H9 (cell line): ENCODE results near the gene TMEM183A. TPM values are rescaled to one million over a fixed set of nuclear protein-coding genes. Genes with fewer than 3 reads are reported as not detected.

Source experiments
- DNase-seq: peaks from one replicate; pipeline ENCODE4 v3.0.0-alpha.2; 2017
- H2AFZ ChIP-seq: one replicate; pipeline ENCODE4 v1.6.1; 2013; ENCODE audit warnings: mild to moderate bottlenecking, low read length, control low read depth, moderate library complexity
- H2AK5ac ChIP-seq: 2 replicates; pipeline ENCODE4 v1.6.1; 2013; ENCODE audit warnings: low read length, control low read depth, mixed read lengths; ENCODE audit not compliant: insufficient read length
- H2BK120ac ChIP-seq: one replicate; pipeline ENCODE4 v1.6.1; 2013; ENCODE audit warnings: low read depth, mild to moderate bottlenecking, low read length, control low read depth, inconsistent platforms; ENCODE audit not compliant: poor library complexity, severe bottlenecking
- H2BK12ac ChIP-seq: 2 replicates; pipeline ENCODE4 v1.6.1; 2013; ENCODE audit warnings: low read length, control low read depth, mixed read lengths, low read depth; ENCODE audit not compliant: insufficient read length
- H2BK15ac ChIP-seq: 2 replicates; pipeline ENCODE4 v1.6.1; 2013; ENCODE audit warnings: low read depth, low read length, control low read depth
- H2BK20ac ChIP-seq: one replicate; pipeline ENCODE4 v1.6.1; 2013; ENCODE audit warnings: low read depth, mild to moderate bottlenecking, low read length, control low read depth, inconsistent platforms; ENCODE audit not compliant: poor library complexity, severe bottlenecking
- H2BK5ac ChIP-seq: 2 replicates; pipeline ENCODE4 v1.6.1; 2013; ENCODE audit warnings: low read length, control low read depth, mixed read lengths; ENCODE audit not compliant: insufficient read length
- H3K14ac ChIP-seq: 2 replicates; pipeline ENCODE4 v1.6.1; 2013; ENCODE audit warnings: low read length, control low read depth; ENCODE audit not compliant: insufficient read depth
- H3K18ac ChIP-seq: 2 replicates; pipeline ENCODE4 v1.6.1; 2013; ENCODE audit warnings: low read depth, mild to moderate bottlenecking, mixed read lengths, low read length, control low read depth; ENCODE audit not compliant: insufficient read length
- H3K23ac ChIP-seq: 2 replicates; pipeline ENCODE4 v1.6.1; 2013; ENCODE audit warnings: low read length, control low read depth, mixed read lengths, low read depth; ENCODE audit not compliant: insufficient read length
- H3K23me2 ChIP-seq: 2 replicates; pipeline ENCODE4 v1.6.1; 2013; ENCODE audit warnings: low read depth, mild to moderate bottlenecking, mixed read lengths, low read length, control low read depth; ENCODE audit not compliant: insufficient read length, poor library complexity, severe bottlenecking
- H3K27ac ChIP-seq: 2 replicates; pipeline ENCODE4 v1.5.1; 2013; ENCODE audit warnings: low read length, control low read depth, mixed read lengths, low read depth; ENCODE audit not compliant: insufficient read length
- H3K27me3 ChIP-seq: 2 replicates; pipeline ENCODE4 v1.6.1; 2013; ENCODE audit warnings: low read length, control low read depth, inconsistent platforms; ENCODE audit not compliant: insufficient read depth
- H3K4ac ChIP-seq: 2 replicates; pipeline ENCODE4 v1.6.1; 2013; ENCODE audit warnings: low read depth, mild to moderate bottlenecking, control low read depth, inconsistent platforms, low read length, moderate library complexity
- H3K4me1 ChIP-seq: 2 replicates; pipeline ENCODE4 v1.6.1; 2013; ENCODE audit warnings: low read length, control low read depth, inconsistent platforms; ENCODE audit not compliant: insufficient read depth
- H3K4me2 ChIP-seq: 2 replicates; pipeline ENCODE4 v1.6.1; 2013; ENCODE audit warnings: low read length, control low read depth, mixed read lengths; ENCODE audit not compliant: insufficient read length, insufficient read depth
- H3K56ac ChIP-seq: 2 replicates; pipeline ENCODE4 v1.6.1; 2013; ENCODE audit warnings: low read depth, mild to moderate bottlenecking, mixed read lengths, low read length, control low read depth; ENCODE audit not compliant: insufficient read length
- H3K79me1 ChIP-seq: 2 replicates; pipeline ENCODE4 v1.6.1; 2013; ENCODE audit warnings: low read depth, mild to moderate bottlenecking, moderate library complexity, low read length, control low read depth, inconsistent platforms; ENCODE audit not compliant: insufficient read depth, poor library complexity, severe bottlenecking
- H3K79me2 ChIP-seq: 2 replicates; pipeline ENCODE4 v1.6.1; 2013; ENCODE audit warnings: low read length, control low read depth, inconsistent platforms; ENCODE audit not compliant: insufficient read depth
- H3K9ac ChIP-seq: 2 replicates; pipeline ENCODE4 v1.6.1; 2013; ENCODE audit warnings: low read length, control low read depth, mixed read lengths; ENCODE audit not compliant: insufficient read length; ENCODE audit errors: extremely low read depth
- H3K9me3 ChIP-seq: one replicate; pipeline ENCODE4 v1.6.1; 2013; ENCODE audit warnings: low read depth, low read length, inconsistent platforms; ENCODE audit not compliant: control insufficient read depth
- H3T11ph ChIP-seq: one replicate; pipeline ENCODE4 v1.6.1; 2013; ENCODE audit warnings: mild to moderate bottlenecking, low read length, control low read depth, inconsistent platforms
- H4K20me1 ChIP-seq: one replicate; pipeline ENCODE4 v1.6.1; 2013; ENCODE audit not compliant: control insufficient read depth, insufficient read length, insufficient read depth
- H4K5ac ChIP-seq: 2 replicates; pipeline ENCODE4 v1.6.1; 2013; ENCODE audit warnings: low read depth, mild to moderate bottlenecking, mixed read lengths, low read length, control low read depth; ENCODE audit not compliant: insufficient read length
- H4K8ac ChIP-seq: replicated peaks from 2 replicates; pipeline ENCODE4 v1.6.1; 2013; ENCODE audit warnings: low read length, control low read depth, mixed read lengths, low read depth; ENCODE audit not compliant: insufficient read length
- H4K91ac ChIP-seq: 2 replicates; pipeline ENCODE4 v1.6.1; 2013; ENCODE audit warnings: low read depth, mild to moderate bottlenecking, moderate library complexity, mixed read lengths, low read length, control low read depth; ENCODE audit not compliant: insufficient read length
- H3K27ac Mint-ChIP-seq, 3 experiments: 2 replicates in 2 of 3; 3 replicates in 1 of 3; pipeline ENCODE4 v1.8.0; 2020 to 2021; ENCODE audit warnings: mixed read lengths in 3 of 3, mild to moderate bottlenecking in 1 of 3, moderate library complexity in 1 of 3
- H3K27me3 Mint-ChIP-seq: 2 replicates; pipeline ENCODE4 v1.8.0; 2021; ENCODE audit warnings: low read depth, mild to moderate bottlenecking, moderate library complexity, mixed read lengths
- H3K36me3 Mint-ChIP-seq, 3 experiments: 2 replicates in 2 of 3; 3 replicates in 1 of 3; pipeline ENCODE4 v1.8.0; 2020 to 2021; ENCODE audit warnings: low read depth in 3 of 3, mixed read lengths in 3 of 3; ENCODE audit not compliant: insufficient read depth in 1 of 3
- H3K4me1 Mint-ChIP-seq, 2 experiments: 2 replicates each; pipeline ENCODE4 v1.8.0; 2020; ENCODE audit warnings: mixed read lengths in 2 of 2
- H3K4me3 Mint-ChIP-seq, 2 experiments: 2 replicates in 1 of 2; 3 replicates in 1 of 2; pipeline ENCODE4 v1.8.0; 2020 to 2021; ENCODE audit warnings: mild to moderate bottlenecking in 2 of 2, mixed read lengths in 2 of 2, moderate library complexity in 1 of 2
- H3K9me3 Mint-ChIP-seq, 2 experiments: 2 replicates in 1 of 2; 3 replicates in 1 of 2; pipeline ENCODE4 v1.8.0; 2020; ENCODE audit warnings: mild to moderate bottlenecking in 2 of 2, mixed read lengths in 2 of 2, moderate library complexity in 1 of 2
- CTCF ChIP-seq: fragments of 200-600 bp; sonication (generic); conservative IDR thresholded peaks from 3 replicates; pipeline ENCODE4 v1.8.0; 2021; ENCODE audit warnings: antibody characterized with exemption, mild to moderate bottlenecking
- WGBS: extraction: QIAGEN DNeasy Blood & Tissue Kit; methylation state at CpG from one replicate; pipeline ENCODE4 v1.1.7; 2013; ENCODE audit warnings: missing lambda C conversion rate, low lambda C conversion rate, mixed read lengths; ENCODE audit not compliant: insufficient read length; ENCODE audit errors: extremely low coverage; 5-methylcytosine and 5-hydroxymethylcytosine counted together
- total RNA-seq: library from RNA; stranded (reverse); gene quantifications from 2 replicates; pipeline ENCODE4 v1.2.1, GENCODE V29; 2021

Gene TMEM183A
- total RNA-seq, 1 experiment from 2014 or later, result 93.4 TPM

GRCh38 chr1:203056516-203056915 lies 49.3 kb downstream of the TMEM183A start:
- Histone ChIP-seq H3K27ac (no peak overlapping the region), H3K18ac (no peak overlapping the region), H3K79me1 (no peaks in the 10 kb centered on the region), H4K91ac (no peak overlapping the region), H3K14ac (no peak overlapping the region), H3K9ac (no peak overlapping the region), H4K20me1 (no peaks in the 10 kb centered on the region), H3K27me3 (no peaks in the 10 kb centered on the region), H4K8ac (no peak overlapping the region), H3K9me3 (no peaks in the 10 kb centered on the region), H3T11ph (no peak overlapping the region), H2AK5ac (no peak overlapping the region), H3K23ac (no peak overlapping the region), H2BK5ac (no peak overlapping the region), H2BK15ac (no peak overlapping the region), H3K56ac (no peak overlapping the region), H2AFZ (no peak overlapping the region), H2BK12ac (no peak overlapping the region), H3K4ac (no peak overlapping the region), H2BK20ac (no peak overlapping the region), H3K79me2 (no peaks in the 10 kb centered on the region), H3K4me2 (no peak overlapping the region), H2BK120ac (no peak overlapping the region), H4K5ac (no peak overlapping the region), H3K4me1 (peaks cover 4% of the 10 kb centered on the region; the same call in 1 of the 2 replicates), H3K23me2 (no peaks in the 10 kb centered on the region)
- no peak for DNase-seq
- no CpG with 5 or more reads among the region's 6 CpGs for WGBS
- TF ChIP-seq CTCF, result peak; percentile 57; the same call in 2 of the 3 replicates
- H3K4me3 Mint-ChIP-seq, result no peak overlapping the region
- H3K36me3 Mint-ChIP-seq, result peaks cover 12 to 47% (median 23%) of the 10 kb centered on the region in 3 experiments; a peak in 6 of 7 replicates
- H3K4me1 Mint-ChIP-seq, result peaks cover 36 to 47% of the 10 kb centered on the region in 2 experiments
- peak overlapping the region in 2 of 3 experiments; percentile 52 to 59; a peak in 2 of 7 replicates for H3K27ac Mint-ChIP-seq
- H3K27me3 Mint-ChIP-seq, result no peaks in the 10 kb centered on the region; the same call in 1 of the 2 replicates
- H3K9me3 Mint-ChIP-seq, result peaks cover 2 to 3% of the 10 kb centered on the region in 2 experiments; a peak in 2 of 5 replicates
